Fibroblast of skin of left biceps (primary cell): ENCODE measurements around the gene CAP2.
"Not testable (repeated sequence)": the region's sequence is repeated elsewhere in the genome, so short reads cannot be mapped to it uniquely, and the experiment has no call there.

ENCODE experiments used
- DNase-seq, 2 experiments: peaks; one replicate each; pipeline ENCODE4 v3.0.0-alpha.2; 2013; ENCODE audit warnings: low read depth in 2 of 2

The CAP2 gene

DNA sequence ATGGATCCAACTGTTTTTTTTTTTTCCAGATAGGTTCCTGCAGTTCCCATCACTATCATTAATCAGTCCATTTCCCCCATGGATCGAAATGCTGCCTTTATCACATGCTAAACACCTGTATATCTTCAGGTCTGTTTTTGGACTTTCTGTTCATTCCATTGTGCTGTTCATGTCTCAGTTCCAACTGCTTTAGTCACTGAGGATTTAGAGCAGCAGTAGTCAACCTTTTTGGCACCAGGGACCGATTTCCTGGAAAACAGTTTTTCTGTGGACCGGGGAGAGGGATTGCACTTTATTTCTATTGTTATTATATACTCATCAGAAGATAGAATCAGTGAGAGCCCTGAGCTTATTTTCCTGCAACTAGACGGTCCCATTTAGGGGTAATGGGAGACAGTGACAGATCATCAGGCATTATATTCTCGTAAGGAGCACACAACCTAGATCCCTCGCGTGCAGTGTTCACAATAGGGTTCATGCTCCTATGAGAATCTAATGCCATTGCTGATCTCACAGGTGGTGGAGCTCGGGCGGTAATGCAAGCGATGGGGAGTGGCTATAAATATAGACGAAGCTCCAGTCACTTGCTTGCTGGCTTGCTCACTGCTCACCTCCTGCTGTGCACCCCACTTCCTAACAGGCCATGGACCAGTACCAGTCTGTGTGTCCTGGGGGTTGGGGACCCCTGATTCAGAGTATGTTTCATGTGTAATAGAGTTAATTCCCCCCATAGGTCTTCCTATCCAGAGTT is 46.0 kb downstream of the CAP2 start:
- DNase-seq = no peak

DNA sequence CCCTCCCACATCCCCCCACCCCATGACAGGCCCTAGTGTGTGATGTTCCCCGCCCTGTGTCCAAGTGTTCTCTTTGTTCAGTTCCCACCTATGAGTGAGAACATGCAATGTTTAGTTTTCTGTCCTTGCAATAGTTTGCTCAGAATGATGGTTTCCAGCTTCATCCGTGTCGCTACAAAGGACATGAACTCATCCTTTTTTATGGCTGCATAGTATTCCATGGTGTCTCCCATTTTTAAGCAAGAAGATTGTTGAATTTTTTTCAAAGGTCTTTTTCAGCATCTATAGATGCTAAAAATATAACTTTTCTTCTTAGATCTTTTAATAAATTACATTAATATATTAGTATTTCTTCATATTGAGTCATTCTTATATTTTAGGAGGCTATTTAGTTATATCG is 47.4 kb downstream of the CAP2 start:
- not testable (repeated sequence) for DNase-seq

DNA sequence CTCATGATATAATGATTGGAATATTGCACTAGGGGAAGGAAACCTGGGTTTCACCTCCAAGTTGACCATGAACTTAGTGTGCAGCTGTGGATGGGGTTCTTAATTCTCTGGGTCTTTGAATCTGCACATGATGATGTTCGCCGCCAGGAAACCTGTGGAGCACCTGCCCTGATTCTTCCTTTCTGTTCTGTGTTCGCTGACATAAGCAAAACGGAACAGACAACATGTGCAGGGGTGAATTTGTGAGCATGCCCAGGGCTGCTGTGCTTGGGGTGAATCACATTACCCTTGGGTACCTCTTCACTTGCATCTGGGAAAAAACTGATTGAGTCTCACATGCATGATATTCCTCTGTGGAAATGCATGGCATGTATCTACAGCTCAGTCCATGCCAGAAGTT is 48.8 kb downstream of the CAP2 start:
- no peak for DNase-seq

DNA sequence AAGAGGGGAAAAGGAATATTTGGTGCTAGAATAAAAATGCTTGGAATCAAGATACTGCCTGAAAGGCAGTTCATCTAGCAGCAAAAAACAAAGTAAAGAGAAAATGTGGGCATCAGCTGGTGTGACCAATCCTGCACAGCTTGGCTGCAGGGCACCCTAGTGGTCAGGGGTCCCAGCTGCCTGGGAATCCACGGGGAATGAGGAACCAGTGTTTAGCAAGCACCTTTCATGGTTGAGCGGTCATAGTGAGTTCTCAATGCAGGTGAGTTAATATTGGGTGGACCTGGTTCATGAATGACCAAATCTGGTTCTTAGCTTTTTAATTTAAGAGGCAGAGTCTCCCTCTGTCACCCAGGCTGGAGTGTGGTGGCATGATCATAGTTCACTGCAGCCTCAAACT is 53.3 kb downstream of the CAP2 start:
- no peak for DNase-seq

DNA sequence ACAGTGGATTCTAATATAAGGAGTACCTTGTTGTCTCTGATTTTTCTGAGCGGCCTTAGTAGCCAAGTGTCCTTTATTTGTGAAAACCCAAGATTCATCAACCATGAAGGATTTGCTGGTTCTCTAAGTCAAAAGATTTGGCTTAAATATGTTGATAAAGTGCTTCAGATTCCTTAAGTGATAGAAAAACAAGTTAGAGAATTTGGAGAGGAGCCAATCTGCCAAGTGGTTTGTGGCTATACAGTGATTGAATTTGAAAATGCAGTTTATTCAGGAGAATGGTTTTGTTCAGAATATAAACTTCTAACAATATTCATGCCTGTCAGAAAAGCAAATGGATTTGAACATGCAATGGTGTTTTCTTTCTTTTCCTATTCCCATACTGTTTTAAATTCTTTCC is 54.8 kb downstream of the CAP2 start:
- no peak for DNase-seq

DNA sequence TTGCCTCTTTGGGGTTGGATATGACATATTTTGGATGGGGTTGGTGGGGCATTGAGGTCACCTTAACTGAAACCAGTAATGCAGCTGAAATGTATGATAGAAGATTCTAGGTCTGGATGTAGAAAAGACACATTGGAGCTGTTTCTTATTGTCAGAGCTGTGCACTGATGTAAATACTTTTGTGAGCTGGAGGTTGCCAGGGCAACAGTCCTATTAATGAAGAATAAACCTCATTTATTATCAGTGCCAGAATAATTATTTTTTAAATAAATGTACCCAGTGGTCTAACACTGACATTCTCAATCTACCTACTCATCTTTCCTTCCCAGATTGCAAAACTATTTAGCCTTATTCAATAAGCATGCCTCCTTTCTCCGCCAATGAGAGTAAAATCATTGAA is 57.0 kb downstream of the CAP2 start:
- no peak for DNase-seq

DNA sequence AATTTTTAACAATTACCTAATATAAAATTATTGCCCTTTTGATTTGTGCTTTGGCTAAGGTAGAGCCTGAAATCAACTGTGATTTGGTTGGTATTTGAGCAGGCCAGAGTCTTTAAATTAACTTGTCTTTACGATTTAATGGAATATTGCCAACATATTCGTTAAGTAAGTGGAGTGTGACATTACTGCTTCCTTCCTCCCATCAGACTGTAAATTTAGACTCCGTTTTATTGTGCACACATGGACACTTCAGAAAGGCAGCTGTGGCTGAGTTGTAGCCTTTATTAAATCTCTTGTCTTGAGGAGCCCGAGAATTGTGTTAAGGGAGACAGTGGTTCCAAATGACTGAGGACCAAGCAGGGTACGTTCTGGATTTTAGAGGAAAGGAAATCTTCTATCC is 57.4 kb downstream of the CAP2 start:
- no peak for DNase-seq

DNA sequence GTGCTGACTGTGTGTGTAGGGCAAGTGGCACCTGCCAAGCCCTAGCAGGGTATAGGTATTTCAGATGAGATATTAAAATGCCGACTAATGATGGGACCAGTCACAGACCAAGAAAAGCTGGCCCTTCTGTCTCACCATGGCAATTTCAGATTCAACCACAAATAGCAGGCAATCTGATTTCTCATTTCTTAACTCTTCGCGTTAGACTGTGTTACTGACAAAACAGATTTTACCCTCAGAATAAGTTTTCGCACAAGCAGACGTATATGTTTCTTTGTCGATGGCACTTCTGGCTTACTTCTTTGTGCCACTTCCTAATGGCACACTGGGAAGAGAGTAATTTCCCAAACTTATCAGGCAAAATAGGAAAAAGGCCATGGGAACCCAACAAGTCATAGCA is 58.7 kb downstream of the CAP2 start:
- no peak for DNase-seq

DNA sequence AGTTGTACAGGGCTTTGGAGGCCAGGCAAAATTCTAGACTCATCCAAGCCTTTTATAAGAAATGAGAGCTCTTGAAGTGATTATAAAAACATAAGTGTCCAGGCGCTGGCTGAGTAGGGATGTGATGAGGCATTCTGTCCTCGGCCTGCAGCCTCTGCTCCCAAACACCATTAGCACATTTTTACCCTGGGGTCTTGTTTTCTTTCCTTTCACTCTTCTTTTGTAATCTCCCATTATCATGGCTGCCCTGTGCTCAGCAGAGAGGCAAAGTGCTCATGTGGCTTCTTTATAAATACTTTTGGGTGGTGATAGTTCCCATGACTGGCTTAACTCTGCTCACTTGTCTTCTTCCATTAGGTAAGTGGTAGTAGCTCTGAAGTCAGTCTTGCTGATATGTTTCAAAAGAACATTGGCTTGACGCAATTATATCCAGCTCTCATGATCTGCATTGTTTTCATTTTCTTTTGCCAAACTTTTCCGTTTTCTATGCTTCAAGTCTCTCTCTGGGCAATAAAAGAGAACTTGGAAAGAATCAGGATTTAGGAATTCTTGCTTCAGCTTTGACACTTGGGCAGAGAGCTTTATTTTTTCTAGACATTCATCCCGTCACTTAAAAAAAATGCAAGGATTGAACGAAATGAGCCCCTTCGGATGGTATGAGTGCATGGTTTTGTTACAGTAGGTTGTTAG is 61.1 kb downstream of the CAP2 start:
- DNase-seq = peak; percentile 30 to 49

DNA sequence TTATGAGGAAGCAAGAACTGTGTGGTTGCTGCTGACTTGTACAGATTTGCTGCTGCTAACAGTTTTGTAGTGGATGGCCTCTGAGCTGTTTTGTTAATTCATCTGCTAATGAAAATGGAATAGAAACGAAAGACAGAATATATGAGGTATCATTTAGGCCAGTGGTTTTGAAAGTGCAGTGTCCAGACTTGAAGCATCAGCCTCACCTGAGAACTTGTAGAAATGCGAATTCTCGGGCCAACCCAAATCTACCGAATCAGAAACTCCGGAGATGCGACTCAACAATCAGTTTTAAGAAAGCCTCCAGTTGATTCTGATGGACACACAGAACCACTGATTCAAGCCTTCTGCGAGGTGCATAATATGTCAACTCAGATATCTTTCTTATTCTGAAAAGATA is 62.5 kb downstream of the CAP2 start:
- no peak for DNase-seq

DNA sequence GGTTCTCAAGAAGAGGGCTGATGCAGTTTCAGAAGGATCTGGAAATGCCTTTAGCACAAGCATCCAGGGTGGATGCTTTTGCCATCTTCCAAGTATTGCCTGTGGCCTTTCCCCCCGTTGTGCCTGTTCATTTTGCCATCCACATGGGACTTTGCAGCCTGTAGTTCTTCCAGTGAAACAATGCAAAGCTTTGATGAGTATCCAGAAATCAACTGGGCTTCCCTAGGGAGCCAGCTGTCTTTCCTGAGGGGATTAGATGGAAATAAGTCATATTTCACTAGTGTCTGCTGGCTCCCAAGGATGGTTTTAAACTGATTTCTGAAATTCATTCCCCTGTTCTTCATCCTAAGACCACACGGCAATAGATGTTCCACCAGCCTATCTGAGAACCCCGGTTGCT is 63.3 kb downstream of the CAP2 start:
- DNase-seq = no peak

DNA sequence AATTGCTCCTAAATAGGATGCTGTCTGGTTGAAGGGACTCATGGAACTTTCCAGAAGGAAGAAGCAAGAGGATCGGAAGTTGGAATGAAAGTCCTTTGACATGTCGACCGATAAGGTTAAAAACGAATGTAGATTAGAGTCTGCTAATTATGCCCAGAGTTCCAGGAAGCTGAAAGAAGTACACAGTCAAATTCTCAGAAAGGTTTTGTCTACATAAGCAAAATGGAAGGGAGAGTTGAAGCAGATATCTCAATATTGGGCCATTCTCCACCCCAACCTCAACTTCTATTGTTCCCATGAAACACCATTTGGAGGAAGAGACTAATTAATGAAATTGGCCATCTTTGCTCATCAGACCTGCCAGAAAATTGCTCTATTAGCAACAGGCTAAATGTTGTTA is 64.0 kb downstream of the CAP2 start:
- DNase-seq = no peak

DNA sequence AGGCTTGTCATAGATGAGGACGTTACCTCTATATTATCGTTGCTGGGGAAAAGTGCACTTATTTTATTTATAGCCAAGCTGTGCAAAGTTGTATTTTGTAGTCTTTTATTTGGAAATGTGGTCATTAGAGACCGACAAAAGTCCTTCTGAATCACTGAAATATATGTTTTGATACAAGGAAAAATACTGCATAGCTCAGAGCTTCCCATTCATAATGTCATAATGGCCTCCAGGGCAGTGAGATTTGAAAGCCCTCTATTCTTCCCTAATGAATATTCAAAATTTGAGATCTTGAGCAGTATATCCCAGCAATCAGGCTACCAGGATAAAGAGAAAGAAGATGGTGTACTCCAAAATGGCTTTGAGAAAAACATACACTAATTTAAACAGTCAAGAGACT is 64.6 kb downstream of the CAP2 start:
- DNase-seq = no peak

DNA sequence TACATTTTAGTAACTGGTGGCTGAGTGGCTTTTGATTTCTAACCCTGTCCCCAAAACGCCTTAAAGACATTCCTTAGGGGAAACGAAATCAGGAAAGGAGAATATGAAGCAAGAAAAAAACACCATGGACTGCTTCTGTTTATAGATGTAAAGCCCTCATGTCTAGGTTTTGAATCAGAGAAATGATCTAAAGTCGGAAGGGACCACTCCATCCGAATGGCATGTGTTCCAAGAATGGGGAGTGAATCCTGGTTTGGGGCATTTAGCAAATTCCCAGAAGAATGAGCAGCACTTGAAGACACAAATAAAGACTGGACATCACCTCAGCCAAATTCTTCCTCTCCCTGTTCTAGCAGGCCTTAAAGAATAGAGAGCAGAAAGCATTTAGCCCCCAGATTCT is 65.6 kb downstream of the CAP2 start:
- DNase-seq = no peak

DNA sequence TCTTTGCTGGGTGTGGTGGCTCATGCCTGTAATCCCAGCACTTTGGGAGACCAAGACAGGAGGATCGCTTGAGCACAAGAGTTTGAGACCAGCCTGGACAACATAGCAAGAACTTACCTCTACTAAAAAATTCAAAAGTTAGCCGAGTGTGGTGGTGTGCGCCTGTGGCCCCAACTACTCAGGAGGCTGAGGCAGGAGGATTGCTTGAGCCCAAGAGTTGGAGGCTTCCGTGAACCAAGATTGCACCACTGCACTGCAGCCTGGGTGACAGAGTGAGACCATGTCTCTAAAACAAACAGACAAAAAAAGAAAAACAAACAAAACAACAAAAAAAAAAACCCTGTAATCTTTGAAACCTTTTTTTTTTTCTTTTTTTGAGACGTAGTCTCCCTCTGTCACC is 67.5 kb downstream of the CAP2 start:
- DNase-seq = no peak

DNA sequence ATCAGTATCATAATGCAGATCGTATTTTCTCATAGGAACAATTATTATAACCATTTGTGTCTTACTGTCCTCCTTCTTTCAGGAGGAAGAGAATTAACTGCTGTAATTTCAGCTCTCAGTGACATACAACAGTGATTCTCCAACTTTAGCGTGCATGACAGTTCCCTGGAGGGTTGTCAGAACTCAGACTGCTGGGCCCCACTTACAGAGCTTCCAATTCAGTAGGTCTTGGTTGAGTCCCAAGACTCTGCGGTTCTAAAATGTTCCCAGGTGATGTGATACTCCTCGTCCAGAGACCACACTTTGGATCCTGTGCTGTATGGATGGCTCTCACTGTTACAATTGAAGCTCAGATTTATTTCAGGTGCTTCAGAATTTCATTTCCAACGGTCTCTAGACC is 72.8 kb downstream of the CAP2 start:
- no peak for DNase-seq

DNA sequence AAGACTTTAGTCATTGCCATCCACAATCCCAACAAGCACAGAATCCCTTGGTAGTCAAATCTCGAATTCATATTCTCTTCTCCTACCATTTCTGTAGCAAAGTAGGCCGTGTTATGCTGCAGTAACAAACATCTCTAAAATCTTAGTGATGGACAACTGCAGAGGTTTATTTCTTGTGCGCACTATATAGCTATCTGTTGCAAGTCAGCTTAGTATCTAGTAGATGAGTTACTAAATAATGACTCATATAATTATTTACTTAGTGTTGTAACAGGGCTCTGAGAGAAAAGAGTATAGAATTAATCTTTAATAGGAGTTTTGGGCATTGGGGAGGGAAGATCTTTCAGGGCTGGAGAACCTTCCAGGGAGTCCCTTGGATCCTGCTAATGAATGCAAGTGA is 73.3 kb downstream of the CAP2 start:
- DNase-seq = no peak

DNA sequence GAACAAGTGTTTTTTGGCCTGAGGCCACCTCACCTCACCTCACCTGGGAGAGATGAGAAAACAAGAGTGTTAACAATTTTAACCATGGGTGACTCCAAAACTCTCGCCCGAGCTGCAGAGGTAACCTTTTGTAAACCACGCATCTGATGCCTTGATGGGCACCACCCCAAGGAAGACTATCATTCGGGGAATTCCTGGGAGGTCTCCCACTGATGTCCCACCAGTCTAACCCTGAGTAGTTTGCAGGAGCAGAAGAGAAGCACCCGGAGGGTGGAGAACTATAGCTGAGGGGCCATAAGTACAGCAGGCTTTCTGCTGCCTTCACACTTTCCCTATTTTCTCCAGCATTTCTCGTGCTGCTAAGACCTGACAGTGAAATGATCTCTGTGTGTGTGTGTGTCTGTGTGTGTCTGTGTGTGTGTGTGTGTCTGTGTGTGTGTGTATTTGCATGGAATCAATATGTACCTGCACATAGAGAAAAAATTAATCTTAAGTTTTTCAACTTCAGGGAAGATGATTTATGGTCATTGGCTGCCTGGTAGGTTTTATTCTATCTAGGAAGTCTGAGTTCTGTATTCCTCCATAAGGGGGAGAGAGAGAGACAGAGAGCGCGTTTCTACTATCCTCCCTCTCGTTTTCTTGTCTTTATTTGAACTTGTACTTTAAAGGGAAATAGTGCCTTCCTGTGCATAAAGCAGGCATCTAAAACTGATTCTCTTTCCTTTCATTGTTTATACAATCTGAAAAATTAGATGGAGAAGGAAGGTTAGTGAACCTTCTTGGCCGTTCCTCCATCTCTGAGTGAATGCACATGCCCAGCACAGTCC is 75.8 kb downstream of the CAP2 start:
- DNase-seq = no peak

DNA sequence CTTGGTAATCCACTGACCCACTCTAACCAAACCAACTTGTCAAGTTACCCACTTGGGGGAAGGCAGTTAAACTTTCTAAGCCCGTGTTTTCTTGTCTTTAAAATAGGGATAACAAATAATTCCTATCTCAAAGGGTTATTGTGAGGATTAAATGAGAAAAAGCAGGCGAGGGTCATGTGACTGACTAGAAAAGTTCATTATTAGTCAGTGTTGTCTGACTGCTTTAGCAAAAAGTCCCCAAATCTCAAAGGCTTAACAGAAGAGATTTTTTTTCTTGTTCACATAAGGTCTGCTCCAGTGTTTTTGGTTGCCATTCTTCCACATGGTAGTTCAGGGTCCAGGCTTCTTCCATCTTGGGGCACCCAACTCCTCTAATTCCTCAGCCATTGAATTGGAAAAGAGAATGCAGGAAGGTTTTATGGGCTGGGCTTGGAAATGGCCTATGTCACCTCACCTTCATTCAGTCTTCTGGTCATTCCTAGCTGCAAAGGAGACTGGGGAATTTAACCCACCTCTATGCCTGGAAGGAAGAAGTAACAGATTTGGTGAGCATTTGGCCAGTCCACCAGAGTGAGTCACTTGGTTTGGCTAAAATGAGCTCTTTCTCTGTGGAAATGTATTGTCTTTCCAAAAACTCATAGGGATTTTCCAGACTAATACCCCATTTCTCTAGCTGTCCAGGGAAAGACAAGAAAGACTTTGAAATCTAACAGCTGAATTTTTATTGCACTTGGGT is 77.0 kb downstream of the CAP2 start:
- no peak for DNase-seq

DNA sequence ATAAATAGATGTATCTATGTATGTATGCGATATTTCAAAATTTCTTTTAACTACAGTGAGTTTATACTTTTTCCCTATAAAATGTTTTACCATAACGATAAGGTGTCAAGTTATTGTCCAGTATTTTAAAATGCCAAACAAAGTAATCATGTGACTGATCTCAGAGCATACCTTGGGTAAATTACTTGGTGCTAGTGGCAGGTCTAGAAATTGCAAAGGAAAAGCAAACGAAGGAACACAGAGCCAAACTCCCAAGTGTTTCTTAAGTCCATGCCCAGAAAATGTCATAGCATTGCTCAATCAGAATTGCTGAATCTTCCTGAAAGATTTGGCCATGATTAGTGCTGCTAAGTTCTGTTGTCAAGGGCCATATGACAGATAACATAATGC is 77.5 kb downstream of the CAP2 start:
- peak in 1 of 2 experiments; percentile 32 for DNase-seq

DNA sequence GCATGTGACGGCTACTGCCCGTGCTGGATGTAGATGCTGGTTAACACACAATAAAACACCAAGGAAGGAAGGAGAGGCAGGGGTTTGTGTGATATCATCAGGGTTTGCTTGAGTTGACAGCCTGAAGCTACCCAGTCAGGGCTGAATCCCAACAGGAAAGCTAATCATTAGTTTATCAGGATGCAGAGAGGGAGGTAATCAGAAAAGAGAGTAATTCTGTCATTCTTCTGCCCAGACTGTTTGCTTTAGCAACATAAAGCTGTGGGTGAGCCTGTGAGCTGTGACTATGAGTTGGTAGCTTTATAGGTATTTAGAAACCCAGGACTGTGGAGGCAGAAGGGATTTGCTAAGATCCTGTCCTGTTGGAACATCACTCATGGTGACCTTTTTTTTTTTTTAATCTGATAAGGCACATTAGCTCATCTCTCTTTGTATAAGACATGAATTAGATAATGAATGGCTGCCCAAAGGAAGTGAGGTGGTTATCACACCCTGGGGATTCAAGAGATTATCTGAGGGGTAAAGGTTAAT is 79.3 kb downstream of the CAP2 start:
- no peak for DNase-seq

DNA sequence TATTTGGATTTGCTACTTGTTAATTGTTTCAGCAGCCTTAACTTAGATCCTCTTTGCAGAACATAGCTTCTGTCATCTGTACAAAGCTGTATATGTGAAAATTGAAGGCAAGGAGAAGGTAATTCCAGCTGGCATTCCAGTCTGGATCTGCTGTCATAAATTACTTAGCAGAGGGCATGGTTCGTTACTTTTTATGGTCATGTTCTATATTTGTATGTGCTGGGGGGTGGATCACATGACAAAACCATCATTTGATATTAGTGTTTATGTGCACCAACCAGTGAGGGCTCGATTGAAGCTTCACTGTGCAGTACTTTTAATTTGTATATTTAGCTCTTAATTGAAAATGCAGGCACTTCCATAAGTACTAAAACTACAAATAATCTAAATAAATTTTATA is 80.2 kb downstream of the CAP2 start:
- DNase-seq = no peak
